ENCODE measurements around the gene ANKRD35. TPM values are rescaled to one million over a fixed set of nuclear protein-coding genes. Genes with fewer than 3 reads are reported as not detected.
A peak's percentile ranks its signal among the peaks of the same experiment; 100 is the strongest.

The ANKRD35 gene
- polyA plus RNA-seq, 3 donors: 0.40 to 1.5 (median 1.3) TPM

DNA sequence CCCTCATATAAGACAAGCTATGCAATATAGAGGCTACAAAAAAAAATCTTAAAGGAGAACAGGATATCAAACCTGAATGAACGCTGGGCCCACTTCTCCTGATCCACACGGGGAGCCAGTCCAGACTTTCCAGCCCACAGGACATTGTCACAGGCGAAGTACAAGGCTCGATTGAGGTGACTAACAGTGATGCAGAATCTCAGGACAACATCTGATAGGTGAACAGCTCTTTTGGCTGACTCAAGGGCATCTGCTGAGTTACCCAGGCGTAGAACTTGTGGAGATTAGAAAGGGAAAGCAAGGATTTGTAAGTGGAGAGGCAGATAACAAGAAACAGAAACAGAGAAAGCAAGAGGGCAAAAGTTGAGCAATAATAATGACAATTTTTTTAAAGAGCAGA, 31.1 kb upstream of the ANKRD35 start:
- Histone ChIP-seq H3K4me1 (ENCODE audit: control insufficient read depth in 1 of 2, insufficient read depth in 2 of 2, low read length in 2 of 2) (peaks cover 20 to 27% of the 10 kb centered on the region in 2 donors), H3K79me2 (ENCODE audit: insufficient read depth, low read length) (peaks cover 13% of the 10 kb centered on the region), H3K4me3 (replicated peaks in 1 of 3; ENCODE audit: low read depth in 2 of 3, low read length in 3 of 3) (no peak overlapping the region), H3K9me3 (replicated peaks in 1 of 2; ENCODE audit: control insufficient read depth in 1 of 2, insufficient read depth in 1 of 2, low read length in 2 of 2) (no peaks in the 10 kb centered on the region), H2AFZ (ENCODE audit: insufficient read depth, low read depth, low read length, poor library complexity, severe bottlenecking) (no peak overlapping the region), H4K20me1 (ENCODE audit: insufficient read depth, low read length) (no peaks in the 10 kb centered on the region), H3K36me3 (replicated peaks in 1 of 2; ENCODE audit: control insufficient read depth in 1 of 2, insufficient read depth in 2 of 2, low read length in 2 of 2) (peaks cover 26 to 51% of the 10 kb centered on the region in 2 donors), H3K27ac (ENCODE audit: low read depth in 1 of 2, low read length in 2 of 2) (no peak overlapping the region), H3K4me2 (replicated peaks; ENCODE audit: extremely low read depth, low read length, poor library complexity, severe bottlenecking) (no peak overlapping the region), H3K27me3 (ENCODE audit: control insufficient read depth in 2 of 2, insufficient read depth in 2 of 2, low read length in 2 of 2) (no peaks in the 10 kb centered on the region), H3K9ac (ENCODE audit: insufficient read depth, low read length, poor library complexity, severe bottlenecking) (no peak overlapping the region)
- no peak overlapping the region for H3K4me3 Mint-ChIP-seq
- TF ChIP-seq, protein P1, sequence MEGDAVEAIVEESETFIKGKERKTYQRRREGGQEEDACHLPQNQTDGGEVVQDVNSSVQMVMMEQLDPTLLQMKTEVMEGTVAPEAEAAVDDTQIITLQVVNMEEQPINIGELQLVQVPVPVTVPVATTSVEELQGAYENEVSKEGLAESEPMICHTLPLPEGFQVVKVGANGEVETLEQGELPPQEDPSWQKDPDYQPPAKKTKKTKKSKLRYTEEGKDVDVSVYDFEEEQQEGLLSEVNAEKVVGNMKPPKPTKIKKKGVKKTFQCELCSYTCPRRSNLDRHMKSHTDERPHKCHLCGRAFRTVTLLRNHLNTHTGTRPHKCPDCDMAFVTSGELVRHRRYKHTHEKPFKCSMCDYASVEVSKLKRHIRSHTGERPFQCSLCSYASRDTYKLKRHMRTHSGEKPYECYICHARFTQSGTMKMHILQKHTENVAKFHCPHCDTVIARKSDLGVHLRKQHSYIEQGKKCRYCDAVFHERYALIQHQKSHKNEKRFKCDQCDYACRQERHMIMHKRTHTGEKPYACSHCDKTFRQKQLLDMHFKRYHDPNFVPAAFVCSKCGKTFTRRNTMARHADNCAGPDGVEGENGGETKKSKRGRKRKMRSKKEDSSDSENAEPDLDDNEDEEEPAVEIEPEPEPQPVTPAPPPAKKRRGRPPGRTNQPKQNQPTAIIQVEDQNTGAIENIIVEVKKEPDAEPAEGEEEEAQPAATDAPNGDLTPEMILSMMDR (IDR thresholded peaks at IDR 0.05): no peak
- H3K4me1 Mint-ChIP-seq: peaks cover 37% of the 10 kb centered on the region
- intact Hi-C loops (cut with micrococcal nuclease): loop anchor here (5.0 kb wide), 3 partner anchors 46 to 61 kb away; partner anchors contain the start of genes ANKRD34A (in 1 of the 2), PIAS3 (in 1 of the 2) and POLR3GL (in 1 of the 2)
- peaks cover 40 to 54% of the 10 kb centered on the region in 2 donors for H3K36me3 Mint-ChIP-seq
- H3K27ac Mint-ChIP-seq: peak overlapping the region in 3 of 7 donors; percentile 59 to 81 (median 62)
- no peak for DNase-seq
- peaks cover 0 to 3% (median 2%) of the 10 kb centered on the region in 3 donors for H3K27me3 Mint-ChIP-seq (ENCODE audit: low read depth in 3 of 3)
- 94% methylated on average over 5 of the region's 5 CpGs for WGBS (ENCODE audit: insufficient coverage)
- H3K9me3 Mint-ChIP-seq: no peaks in the 10 kb centered on the region

DNA sequence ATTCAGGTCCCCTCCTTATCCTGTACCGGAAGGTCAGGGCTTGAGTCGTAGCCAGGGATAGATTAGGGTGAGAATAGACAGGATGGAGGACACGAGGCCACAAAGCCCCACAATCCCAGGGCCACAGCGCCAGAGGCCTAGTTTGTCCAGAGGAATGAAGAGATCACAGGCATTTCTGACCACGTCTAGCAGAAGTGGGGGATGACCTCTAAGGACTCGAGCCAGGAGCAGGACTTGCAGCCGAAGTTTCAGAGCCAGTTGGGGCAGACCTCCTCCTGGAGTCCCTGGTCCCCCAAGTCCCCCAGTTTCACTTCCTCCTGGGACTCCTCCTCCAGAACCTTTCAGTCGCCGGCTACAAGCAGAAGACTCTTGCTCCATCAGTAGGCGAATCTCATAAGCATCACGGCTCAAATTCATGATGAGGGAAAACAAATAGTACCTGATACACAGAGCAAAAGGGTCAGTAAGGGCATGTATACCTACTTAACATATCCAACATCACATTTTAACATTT, 26.5 kb upstream of the ANKRD35 start:
- no peak overlapping the region for H3K9ac ChIP-seq (ENCODE audit: insufficient read depth, low read length, poor library complexity, severe bottlenecking)
- intact Hi-C loops (cut with micrococcal nuclease): no loop called here
- H3K4me3 Mint-ChIP-seq: no peak overlapping the region

More for the DNA sequence above, 26.5 kb upstream of the ANKRD35 start:
- no peaks in the 10 kb centered on the region for H3K27me3 ChIP-seq (ENCODE audit: control insufficient read depth in 2 of 2, insufficient read depth in 2 of 2, low read length in 2 of 2)
- no peaks in the 10 kb centered on the region for H3K9me3 ChIP-seq (replicated peaks in 1 of 2; ENCODE audit: control insufficient read depth in 1 of 2, insufficient read depth in 1 of 2, low read length in 2 of 2)
- no peak overlapping the region for H2AFZ ChIP-seq (ENCODE audit: insufficient read depth, low read depth, low read length, poor library complexity, severe bottlenecking)
- no peaks in the 10 kb centered on the region for H4K20me1 ChIP-seq (ENCODE audit: insufficient read depth, low read length)
- peaks cover 0 to 2% of the 10 kb centered on the region in 2 donors for H3K4me1 ChIP-seq (ENCODE audit: control insufficient read depth in 1 of 2, insufficient read depth in 2 of 2, low read length in 2 of 2)
- H3K4me2 ChIP-seq (replicated peaks; ENCODE audit: extremely low read depth, low read length, poor library complexity, severe bottlenecking): no peak overlapping the region
- H3K4me3 ChIP-seq (replicated peaks in 1 of 3; ENCODE audit: low read depth in 2 of 3, low read length in 3 of 3): no peak overlapping the region
- peaks cover 37 to 64% of the 10 kb centered on the region in 2 donors for H3K36me3 ChIP-seq (replicated peaks in 1 of 2; ENCODE audit: control insufficient read depth in 1 of 2, insufficient read depth in 2 of 2, low read length in 2 of 2)
- peak overlapping the region in 3 of 7 donors; percentile 47 to 75 (median 73) for H3K27ac Mint-ChIP-seq
- TF ChIP-seq, protein P1 (IDR thresholded peaks at IDR 0.05): no peak
- H3K27me3 Mint-ChIP-seq (ENCODE audit: low read depth in 3 of 3): peaks cover 0 to 2% (median 0%) of the 10 kb centered on the region in 3 donors
- peaks cover 52 to 61% of the 10 kb centered on the region in 2 donors for H3K36me3 Mint-ChIP-seq
- no peak overlapping the region for H3K27ac ChIP-seq (ENCODE audit: low read depth in 1 of 2, low read length in 2 of 2)
- H3K4me1 Mint-ChIP-seq: peaks cover 20% of the 10 kb centered on the region
- 61% methylated on average over 6 of the region's 11 CpGs for whole genome bisulfite sequencing (ENCODE audit: insufficient coverage)
- H3K79me2 ChIP-seq (ENCODE audit: insufficient read depth, low read length): no peaks in the 10 kb centered on the region
- no peak for DNase-seq
- H3K9me3 Mint-ChIP-seq: peaks cover 0 to 2% (median 0%) of the 10 kb centered on the region in 7 donors
